Caco-2 (cell line): ENCODE measurements around the gene AKAIN1. TPM values are rescaled to one million over a fixed set of nuclear protein-coding genes. Genes with fewer than 3 reads are reported as not detected.
A peak's percentile ranks its signal among the peaks of the same experiment; 100 is the strongest.

Experiments used
- Bru-seq: library from RNA; stranded (reverse); fragments of 400-500 nt; gene quantifications from one replicate; lab custom pipeline; 2021; lab: Mats Ljungman, UMichigan
- BruChase-seq, 2 experiments: library from RNA; stranded (reverse); fragments of 400-500 nt; gene quantifications; one replicate each; lab custom pipeline; 2021; lab: Mats Ljungman, UMichigan
- BruUV-seq: library from RNA; stranded (reverse); fragments of 400-500 nt; replicated peaks from 2 replicates; lab custom pipeline; 2021; lab: Mats Ljungman, UMichigan
- CTCF ChIA-PET: fragments of 300-600 bp; sonication (Branson Sonifier 250); formaldehyde crosslinking; loops from one replicate; lab custom pipeline; 2022; ENCODE audit warnings: antibody characterized with exemption; lab: Charles Lee
- POLR2A ChIA-PET: fragments of 300-600 bp; sonication (Branson Sonifier 250); formaldehyde crosslinking; loops from one replicate; lab custom pipeline; 2022; ENCODE audit warnings: antibody characterized with exemption; lab: Charles Lee
- DNase-seq, 2 experiments: peaks; one replicate each; pipeline versions ENCODE4 v3.0.0 to v3.0.0-alpha.2; 2020 to 2022
- H3K27me3 ChIP-seq: replicated peaks from 2 replicates; pipeline ENCODE4 v1.6.0; 2011; ENCODE audit warnings: low read length; ENCODE audit not compliant: control insufficient read depth, insufficient read depth
- H3K36me3 ChIP-seq: 2 replicates; pipeline ENCODE4 v1.5.1; 2011; ENCODE audit warnings: low read length; ENCODE audit not compliant: control insufficient read depth, insufficient read depth
- H3K4me1 ChIP-seq: fragments of 250-450 bp; sonication (Bioruptor Pico); 2 replicates; pipeline ENCODE4 v1.5.1; 2020; ENCODE audit warnings: mild to moderate bottlenecking
- H3K4me3 ChIP-seq: 2 replicates; pipeline ENCODE4 v1.5.1; 2011; ENCODE audit warnings: low read depth, mild to moderate bottlenecking, control low read depth, low read length
- H3K9me3 ChIP-seq: fragments of 250-450 bp; sonication (Bioruptor Pico); 2 replicates; pipeline ENCODE4 v1.5.1; 2020; ENCODE audit warnings: mild to moderate bottlenecking, moderate library complexity
- H3K27ac Mint-ChIP-seq: one replicate; pipeline ENCODE4 v1.8.0; 2022; ENCODE audit warnings: mixed read lengths; ENCODE audit not compliant: unreplicated experiment
- H3K27me3 Mint-ChIP-seq: one replicate; pipeline ENCODE4 v1.8.0; 2022; ENCODE audit warnings: mixed read lengths; ENCODE audit not compliant: insufficient read depth, unreplicated experiment
- H3K36me3 Mint-ChIP-seq: one replicate; pipeline ENCODE4 v1.8.0; 2022; ENCODE audit warnings: mild to moderate bottlenecking, mixed read lengths; ENCODE audit not compliant: insufficient read depth, unreplicated experiment
- H3K4me1 Mint-ChIP-seq: one replicate; pipeline ENCODE4 v1.8.0; 2022; ENCODE audit warnings: low read depth, mixed read lengths; ENCODE audit not compliant: unreplicated experiment
- H3K4me3 Mint-ChIP-seq: one replicate; pipeline ENCODE4 v1.8.0; 2022; ENCODE audit warnings: mild to moderate bottlenecking, moderate library complexity, mixed read lengths; ENCODE audit not compliant: unreplicated experiment
- H3K9me3 Mint-ChIP-seq: one replicate; pipeline ENCODE4 v1.8.0; 2022; ENCODE audit warnings: mixed read lengths; ENCODE audit not compliant: unreplicated experiment
- intact Hi-C: fragments of 100-400 bp; cut with micrococcal nuclease; formaldehyde crosslinking; loops from one replicate; pipeline ENCODE4 v1.10.0; 2022; ENCODE audit not compliant: unreplicated experiment
- long read RNA-seq: library from polyadenylated mRNA; stranded (forward); transcript quantifications from one replicate; pipeline ENCODE4 v2.0.0, GENCODE V29; 2022
- total RNA-seq: library from RNA; stranded (reverse); gene quantifications from 2 replicates; pipeline ENCODE4 v1.2.3, GENCODE V29; 2022
- TF ChIP-seq, protein P1 (sequence below), 2 experiments: fragments of 200-600 bp in 1 of 2; IDR thresholded peaks; 1 replicate in 1 of 2; 2 replicates in 1 of 2; pipeline versions ENCODE4 v1.5.1 to v1.8.0; 2011 to 2022; ENCODE audit warnings: antibody characterized with exemption in 1 of 2, control low read depth in 1 of 2, inconsistent platforms in 1 of 2, low read depth in 1 of 2, low read length in 1 of 2, mild to moderate bottlenecking in 1 of 2, moderate library complexity in 1 of 2; ENCODE audit not compliant: insufficient read depth in 1 of 2, severe bottlenecking in 1 of 2, unreplicated experiment in 1 of 2

Gene AKAIN1, protein sequence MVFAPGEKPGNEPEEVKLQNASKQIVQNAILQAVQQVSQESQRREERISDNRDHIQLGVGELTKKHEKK
- total RNA-seq, result not detected in 2 replicates
- percentile 14 among the genes with signal in this experiment for Bru-seq, nascent RNA
- percentile 8 among the genes with signal in this experiment for BruChase-seq, experiment 1, labeled RNA remaining after a 2-hour chase
- BruChase-seq, experiment 2, labeled RNA remaining after a 6-hour chase, result percentile 8 among the genes with signal in this experiment
- long read RNA-seq, result 0 reads

DNA sequence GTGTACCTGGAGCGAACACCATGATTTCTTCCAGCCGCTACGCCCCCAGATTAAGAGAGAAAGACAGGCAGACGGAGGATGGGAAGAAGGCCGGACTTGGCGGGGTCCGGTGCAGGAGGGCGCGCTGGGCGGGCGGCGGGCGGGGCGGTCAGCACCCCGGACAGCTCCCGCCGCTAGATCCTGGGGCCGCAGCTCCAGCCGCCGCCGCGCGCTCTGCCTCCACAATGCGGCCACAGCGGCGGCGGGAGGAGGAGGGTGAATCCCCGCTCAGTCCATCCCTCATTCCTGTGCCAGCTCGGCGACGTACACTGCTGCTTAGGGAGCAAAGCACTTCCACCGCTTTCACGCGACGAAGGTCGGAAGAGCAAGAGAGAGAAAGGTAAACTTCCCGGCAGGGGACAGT is at the start of gene AKAIN1:
AKAIN1 (minus strand) TSS at position 226 of the 403 bp plus-strand sequence; CDS start at position 22, 204 bp downstream.
- H3K27me3 ChIP-seq, result no peaks in the 10 kb centered on the region
- TF ChIP-seq, protein P1, sequence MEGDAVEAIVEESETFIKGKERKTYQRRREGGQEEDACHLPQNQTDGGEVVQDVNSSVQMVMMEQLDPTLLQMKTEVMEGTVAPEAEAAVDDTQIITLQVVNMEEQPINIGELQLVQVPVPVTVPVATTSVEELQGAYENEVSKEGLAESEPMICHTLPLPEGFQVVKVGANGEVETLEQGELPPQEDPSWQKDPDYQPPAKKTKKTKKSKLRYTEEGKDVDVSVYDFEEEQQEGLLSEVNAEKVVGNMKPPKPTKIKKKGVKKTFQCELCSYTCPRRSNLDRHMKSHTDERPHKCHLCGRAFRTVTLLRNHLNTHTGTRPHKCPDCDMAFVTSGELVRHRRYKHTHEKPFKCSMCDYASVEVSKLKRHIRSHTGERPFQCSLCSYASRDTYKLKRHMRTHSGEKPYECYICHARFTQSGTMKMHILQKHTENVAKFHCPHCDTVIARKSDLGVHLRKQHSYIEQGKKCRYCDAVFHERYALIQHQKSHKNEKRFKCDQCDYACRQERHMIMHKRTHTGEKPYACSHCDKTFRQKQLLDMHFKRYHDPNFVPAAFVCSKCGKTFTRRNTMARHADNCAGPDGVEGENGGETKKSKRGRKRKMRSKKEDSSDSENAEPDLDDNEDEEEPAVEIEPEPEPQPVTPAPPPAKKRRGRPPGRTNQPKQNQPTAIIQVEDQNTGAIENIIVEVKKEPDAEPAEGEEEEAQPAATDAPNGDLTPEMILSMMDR (IDR thresholded peaks at IDR 0.05; ENCODE audit: insufficient read depth in 1 of 2, low read depth in 1 of 2, low read length in 1 of 2, severe bottlenecking in 1 of 2, unreplicated experiment in 1 of 2), result no peak
- intact Hi-C loops, result loop anchor here (2.0 kb wide), 1 partner anchor 40 kb away; no protein-coding TSS in a partner anchor
- H3K36me3 ChIP-seq, result no peaks in the 10 kb centered on the region
- no peaks in the 10 kb centered on the region for H3K9me3 ChIP-seq
- H3K4me1 ChIP-seq, result no peaks in the 10 kb centered on the region
- H3K27me3 Mint-ChIP-seq, result peaks cover 12% of the 10 kb centered on the region
- H3K4me1 Mint-ChIP-seq, result peaks cover 6% of the 10 kb centered on the region
- DNase-seq, result peak; percentile 43 to 71
- ChIA-PET POLR2A (no interaction called here), CTCF (no interaction called here)
- no peak within 1 kb of the TSS for H3K4me3 ChIP-seq
- H3K36me3 Mint-ChIP-seq, result no peaks in the 10 kb centered on the region
- peak within 1 kb of the TSS; percentile 66 for H3K4me3 Mint-ChIP-seq
- H3K27ac Mint-ChIP-seq, result no peak within 1 kb of the TSS
- H3K9me3 Mint-ChIP-seq, result no peaks in the 10 kb centered on the region
- no TSS peak for BruUV-seq

DNA sequence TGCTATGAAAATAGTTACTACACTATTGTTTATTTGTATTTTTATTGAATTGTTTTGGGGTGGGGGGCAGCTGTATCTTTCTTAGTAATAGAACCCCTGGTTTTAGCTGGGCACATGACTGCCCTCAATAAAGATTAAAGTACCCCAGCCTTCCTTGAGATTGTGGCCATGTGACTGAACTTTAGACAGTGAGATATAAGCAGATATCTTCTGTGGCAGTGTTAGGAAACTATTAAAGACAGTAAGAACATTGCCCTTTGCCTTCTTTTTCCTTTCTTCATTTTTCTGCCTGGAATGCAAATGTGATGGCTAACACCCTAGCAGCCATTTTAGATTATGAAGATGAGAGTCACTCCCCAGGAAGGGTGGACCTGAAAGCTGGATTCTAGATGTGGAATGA is 47.9 kb upstream of the AKAIN1 start:
- H3K9me3 ChIP-seq, result no peaks in the 10 kb centered on the region
- intact Hi-C loops, result no loop called here
- TF ChIP-seq, protein P1 (IDR thresholded peaks at IDR 0.05; ENCODE audit: insufficient read depth in 1 of 2, low read depth in 1 of 2, low read length in 1 of 2, severe bottlenecking in 1 of 2, unreplicated experiment in 1 of 2), result no peak
- H3K36me3 Mint-ChIP-seq, result peaks cover 7% of the 10 kb centered on the region
- H3K9me3 Mint-ChIP-seq, result no peaks in the 10 kb centered on the region
- no peaks in the 10 kb centered on the region for H3K27me3 ChIP-seq
- no peaks in the 10 kb centered on the region for H3K4me1 Mint-ChIP-seq
- no peaks in the 10 kb centered on the region for H3K27me3 Mint-ChIP-seq
- ChIA-PET POLR2A (no interaction called here), CTCF (no interaction called here)
- no peak overlapping the region for H3K4me3 ChIP-seq
- H3K27ac Mint-ChIP-seq, result no peak overlapping the region
- no peak overlapping the region for H3K4me3 Mint-ChIP-seq
- H3K4me1 ChIP-seq, result peaks cover 8% of the 10 kb centered on the region
- DNase-seq, result no peak
- no TSS peak for BruUV-seq
- H3K36me3 ChIP-seq, result peaks cover 3% of the 10 kb centered on the region; the same call in 1 of the 2 replicates

DNA sequence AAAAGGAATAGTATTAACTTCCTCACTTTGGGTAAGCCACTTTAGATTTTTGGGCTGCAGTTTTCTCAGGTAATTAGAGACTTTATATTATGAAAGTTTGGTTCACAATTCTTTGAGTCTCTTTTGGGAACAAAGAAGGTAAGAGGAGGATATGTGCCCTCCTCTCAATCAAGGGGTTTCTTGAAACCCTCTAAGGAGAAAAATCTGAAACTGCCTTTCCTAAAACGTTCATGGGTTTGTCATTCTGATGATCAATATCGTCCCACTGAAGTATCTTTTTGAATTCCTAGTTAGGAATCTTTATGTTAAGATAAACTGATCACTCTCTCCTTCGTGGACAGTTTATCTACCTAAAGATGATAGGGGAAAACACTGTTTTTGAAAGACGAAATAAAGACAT is 42.4 kb upstream of the AKAIN1 start:
- Mint-ChIP-seq H3K9me3 (no peaks in the 10 kb centered on the region), H3K4me3 (peak overlapping the region; percentile 93), H3K27me3 (no peaks in the 10 kb centered on the region), H3K4me1 (no peaks in the 10 kb centered on the region), H3K27ac (no peak overlapping the region), H3K36me3 (peaks cover 15% of the 10 kb centered on the region)
- intact Hi-C loops, result loop anchor here (5.0 kb wide), 2 partner anchors 97 to 167 kb away; no protein-coding TSS in a partner anchor
- H3K9me3 ChIP-seq, result no peaks in the 10 kb centered on the region
- H3K4me3 ChIP-seq, result peak overlapping the region; percentile 87
- POLR2A ChIA-PET, result no interaction called here
- no peak for DNase-seq
- CTCF ChIA-PET, result no interaction called here
- H3K36me3 ChIP-seq, result peaks cover 3% of the 10 kb centered on the region; the same call in 1 of the 2 replicates
- TF ChIP-seq, protein P1 (IDR thresholded peaks at IDR 0.05; ENCODE audit: insufficient read depth in 1 of 2, low read depth in 1 of 2, low read length in 1 of 2, severe bottlenecking in 1 of 2, unreplicated experiment in 1 of 2), result no peak
- no peaks in the 10 kb centered on the region for H3K27me3 ChIP-seq
- H3K4me1 ChIP-seq, result peaks cover 5% of the 10 kb centered on the region; the same call in 1 of the 2 replicates
- no TSS peak for BruUV-seq
